ELF-1 (cell line): ENCODE data around the gene XBP1.
A peak's percentile ranks its signal among the peaks of the same experiment; 100 is the strongest.
"Not testable (repeated sequence)": the region's sequence is repeated elsewhere in the genome, so short reads cannot be mapped to it uniquely, and the experiment has no call there.

Experiments
- DNase-seq: peaks from one replicate; pipeline ENCODE4 v3.0.0-alpha.2; 2016; ENCODE audit warnings: low read depth, low spot score

The XBP1 gene

DNA sequence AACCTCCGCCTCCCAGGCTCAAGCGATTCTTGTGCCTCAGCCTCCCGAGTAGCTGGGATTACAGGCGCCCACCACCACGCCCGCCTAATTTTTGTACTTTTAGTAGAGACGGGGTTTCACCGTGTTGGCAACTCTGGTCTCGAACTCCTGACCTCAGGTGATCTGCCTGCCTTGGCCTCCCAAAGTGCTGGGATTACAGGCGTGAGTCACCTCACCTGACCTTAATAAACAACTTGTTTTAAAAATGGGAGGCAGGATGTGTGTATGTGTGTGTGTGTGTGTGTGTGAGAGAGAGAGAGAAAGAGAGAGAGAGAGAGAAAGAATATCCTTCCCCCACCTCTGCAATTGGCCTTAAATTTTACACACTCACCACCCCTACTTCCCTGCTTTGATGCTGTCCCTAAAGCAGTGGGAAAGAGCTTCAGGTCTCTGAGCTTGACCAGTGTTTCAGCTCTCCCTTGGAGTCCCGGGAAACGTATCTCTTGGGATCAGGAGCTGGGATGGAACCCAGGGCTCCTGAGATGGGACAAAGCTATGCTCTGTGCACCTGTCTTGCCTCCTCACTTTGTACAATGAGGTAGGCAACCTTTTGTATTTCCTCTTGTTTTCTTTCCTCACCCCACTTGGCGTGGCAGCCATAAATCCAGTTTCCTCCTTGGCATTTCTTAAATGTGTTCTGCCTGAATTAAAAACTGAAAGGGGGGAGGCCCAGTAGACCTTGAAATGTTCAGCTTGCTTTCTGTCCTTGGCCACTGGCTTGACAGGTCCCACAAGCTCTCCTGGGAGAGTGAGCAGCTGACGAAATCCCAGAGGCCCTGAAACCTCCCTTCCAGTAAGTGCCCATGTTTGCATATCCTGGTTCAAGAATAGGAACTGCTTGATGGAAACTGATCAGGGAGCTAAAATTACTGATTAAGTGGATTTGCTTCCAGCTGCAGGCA lies 17.8 kb upstream of the XBP1 start:
- peak; percentile 45 for DNase-seq

- DNase-seq, result no peak
Observed at GRCh38 chr22:28817064-28817463, 16.7 kb upstream of the XBP1 start.

GRCh38 chr22:28815729-28816128 lies 15.4 kb upstream of the XBP1 start:
- no peak for DNase-seq

DNA sequence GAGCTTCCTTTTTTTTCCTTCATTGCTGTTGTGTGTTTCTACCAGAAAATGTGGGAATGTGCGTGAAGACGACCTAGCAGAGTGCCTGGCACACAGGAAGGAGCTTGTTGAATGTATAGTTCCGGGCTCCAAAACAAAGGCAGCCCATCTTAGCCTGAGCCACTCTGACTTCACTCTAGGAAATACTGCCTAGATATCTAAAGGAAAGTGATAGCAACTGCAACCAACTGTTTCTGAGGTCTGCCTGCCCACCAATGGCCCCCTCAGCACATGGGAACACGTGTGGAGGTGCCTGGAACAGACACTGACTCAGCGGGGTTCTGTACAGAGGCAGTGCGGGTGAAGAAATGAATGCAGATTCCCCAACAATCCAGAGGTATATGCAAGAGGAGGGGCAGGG lies 14.7 kb upstream of the XBP1 start:
- no peak for DNase-seq

GRCh38 chr22:28813772-28814518 lies 13.6 kb upstream of the XBP1 start:
- no peak for DNase-seq

- DNase-seq, result no peak
Observed at GRCh38 chr22:28812516-28812915, 12.1 kb upstream of the XBP1 start.

- no peak for DNase-seq
Observed at GRCh38 chr22:28810821-28811491, 10.6 kb upstream of the XBP1 start.

DNA sequence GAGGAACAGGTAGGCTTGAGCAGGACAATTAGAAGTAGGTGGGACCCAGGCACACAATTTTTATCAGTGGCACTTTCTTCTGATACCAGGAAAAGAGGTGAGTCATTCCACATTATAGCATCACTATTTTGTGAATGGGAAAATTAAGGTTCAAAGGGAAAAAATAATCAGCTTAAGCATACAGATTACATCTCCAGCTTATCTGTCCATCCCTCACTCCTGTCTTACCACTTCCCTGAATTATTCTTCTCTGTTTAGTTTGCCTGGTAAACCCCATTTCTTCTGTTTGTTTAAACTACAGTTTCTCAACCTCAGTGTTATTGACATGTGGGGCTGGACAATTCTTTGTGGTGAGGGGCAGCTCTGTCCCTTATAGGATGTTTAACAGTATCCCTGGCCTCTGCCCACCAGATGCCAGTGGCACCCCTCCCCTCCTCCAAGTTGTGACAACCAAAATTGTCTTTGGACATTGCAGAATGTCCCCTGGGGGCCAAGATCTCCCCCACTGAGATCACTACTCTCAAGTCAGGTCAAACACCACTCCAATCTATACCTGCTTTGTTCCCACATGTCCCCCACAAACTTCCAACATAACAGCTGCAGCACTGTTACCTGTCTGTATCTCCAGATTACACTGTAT lies 8.5 kb upstream of the XBP1 start:
- DNase-seq, result no peak

GRCh38 chr22:28805426-28805825 lies 5.1 kb upstream of the XBP1 start:
- DNase-seq, result not testable (repeated sequence)

- DNase-seq, result no peak
Observed at GRCh38 chr22:28802595-28803123, 2.3 kb upstream of the XBP1 start.

GRCh38 chr22:28801845-28802594 lies 1.7 kb upstream of the XBP1 start:
- peak; percentile 60 for DNase-seq

DNA sequence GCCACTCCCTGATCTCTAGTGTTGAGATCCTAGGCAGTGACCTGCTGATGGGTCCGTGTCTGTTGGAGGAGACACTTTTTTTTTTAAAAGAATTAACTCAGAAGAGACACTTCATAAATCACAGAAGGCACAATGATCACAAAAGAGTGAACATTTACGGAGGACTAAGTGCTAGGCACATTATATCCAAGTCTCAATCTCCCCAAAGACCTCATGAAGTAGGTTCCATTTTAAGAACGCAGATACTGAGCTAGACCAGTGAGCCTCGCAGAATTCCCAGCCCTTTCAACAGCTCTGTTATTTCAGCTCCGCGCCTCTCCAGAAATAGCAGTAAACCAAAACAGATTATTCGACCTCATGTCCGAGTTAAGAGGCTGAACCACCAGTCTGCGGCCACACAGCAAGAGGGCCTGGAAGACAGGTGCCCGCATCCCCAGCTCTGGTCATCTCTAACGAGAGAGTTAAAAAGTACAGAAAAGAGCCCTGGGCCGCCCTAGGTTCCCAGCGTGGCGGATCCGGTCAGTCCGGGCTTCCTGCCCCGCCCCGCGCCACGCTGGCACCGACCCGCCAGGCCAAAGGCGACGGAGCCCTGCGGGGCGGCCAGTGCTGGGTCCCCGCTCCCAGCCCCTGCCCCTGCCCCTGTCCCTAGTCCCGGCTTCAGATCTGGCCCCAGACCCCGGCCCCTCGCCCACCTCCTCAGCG lies 612 bp downstream of the XBP1 start:
- peak; percentile 57 for DNase-seq

DNA sequence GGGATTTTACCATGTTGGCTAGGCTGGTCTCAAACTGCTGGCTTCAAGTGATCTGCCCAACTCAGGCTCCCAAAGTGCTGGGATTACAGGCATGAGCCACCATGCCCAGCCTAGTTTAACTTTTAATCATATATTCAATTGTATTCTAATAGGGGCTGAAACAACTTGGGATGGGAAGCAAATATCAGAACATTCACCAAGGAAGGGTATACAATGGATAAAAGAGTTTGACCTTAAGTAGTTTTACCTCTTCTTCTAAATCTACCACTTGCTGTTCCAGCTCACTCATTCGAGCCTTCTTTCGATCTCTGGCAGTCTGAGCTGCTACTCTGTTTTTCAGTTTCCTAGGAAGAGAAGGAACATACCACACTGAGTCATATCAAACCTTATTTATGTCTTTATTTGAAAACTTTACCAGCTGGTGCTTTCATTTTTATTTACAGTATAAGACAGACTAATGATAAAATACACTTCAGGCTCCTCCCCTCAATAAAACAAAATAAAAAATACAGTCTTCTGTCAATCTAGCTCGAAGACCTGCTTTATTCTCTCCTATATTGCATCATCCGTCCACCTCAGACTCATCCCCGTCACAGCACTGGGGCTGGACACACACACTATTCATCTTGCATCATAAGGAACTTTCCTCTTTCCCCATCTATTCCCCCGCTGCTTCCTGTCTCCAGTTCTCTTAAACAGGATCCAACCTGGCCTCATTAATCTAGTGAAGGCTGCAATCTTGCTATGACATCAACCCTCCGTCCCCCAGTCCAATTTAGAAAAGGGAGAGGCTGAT lies 1.4 kb downstream of the XBP1 start:
- DNase-seq, result peak; percentile 54

- no peak for DNase-seq
Observed at GRCh38 chr22:28795932-28796856, 4.2 kb downstream of the XBP1 start.

DNA sequence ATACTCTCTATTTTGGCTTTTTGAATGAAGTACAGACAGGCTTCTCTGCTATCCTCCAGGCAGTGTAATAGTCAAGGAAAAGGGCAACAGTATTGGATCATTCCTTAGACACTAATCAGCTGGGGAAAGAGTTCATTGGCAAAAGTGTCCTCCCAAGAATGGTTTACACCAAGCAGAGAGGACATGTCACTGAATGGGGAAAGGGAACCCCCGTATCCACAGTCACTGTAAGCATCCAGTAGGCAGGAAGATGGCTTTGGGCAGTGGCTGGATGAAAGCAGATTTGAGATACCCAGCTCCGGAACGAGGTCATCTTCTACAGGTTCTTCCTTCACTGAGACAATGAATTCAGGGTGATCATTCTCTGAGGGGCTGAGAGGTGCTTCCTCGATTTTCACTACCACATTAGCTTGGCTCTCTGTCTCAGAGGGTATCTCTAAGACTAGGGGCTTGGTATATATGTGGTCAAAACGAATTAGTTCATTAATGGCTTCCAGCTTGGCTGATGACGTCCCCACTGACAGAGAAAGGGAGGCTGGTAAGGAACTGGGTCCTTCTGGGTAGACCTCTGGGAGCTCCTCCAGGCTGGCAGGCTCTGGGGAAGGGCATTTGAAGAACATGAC lies 5.2 kb downstream of the XBP1 start:
- DNase-seq, result no peak

GRCh38 chr22:28793976-28794584 lies 6.3 kb downstream of the XBP1 start:
- no peak for DNase-seq
